GM10847 (cell line): ENCODE data around the gene TRIM63.

ENCODE experiments used
- POLR2A ChIP-seq: IDR thresholded peaks from 2 replicates; pipeline ENCODE4 v1.6.1; 2011; ENCODE audit not compliant: insufficient read length; ENCODE audit errors: extremely low read depth

Gene TRIM63

DNA sequence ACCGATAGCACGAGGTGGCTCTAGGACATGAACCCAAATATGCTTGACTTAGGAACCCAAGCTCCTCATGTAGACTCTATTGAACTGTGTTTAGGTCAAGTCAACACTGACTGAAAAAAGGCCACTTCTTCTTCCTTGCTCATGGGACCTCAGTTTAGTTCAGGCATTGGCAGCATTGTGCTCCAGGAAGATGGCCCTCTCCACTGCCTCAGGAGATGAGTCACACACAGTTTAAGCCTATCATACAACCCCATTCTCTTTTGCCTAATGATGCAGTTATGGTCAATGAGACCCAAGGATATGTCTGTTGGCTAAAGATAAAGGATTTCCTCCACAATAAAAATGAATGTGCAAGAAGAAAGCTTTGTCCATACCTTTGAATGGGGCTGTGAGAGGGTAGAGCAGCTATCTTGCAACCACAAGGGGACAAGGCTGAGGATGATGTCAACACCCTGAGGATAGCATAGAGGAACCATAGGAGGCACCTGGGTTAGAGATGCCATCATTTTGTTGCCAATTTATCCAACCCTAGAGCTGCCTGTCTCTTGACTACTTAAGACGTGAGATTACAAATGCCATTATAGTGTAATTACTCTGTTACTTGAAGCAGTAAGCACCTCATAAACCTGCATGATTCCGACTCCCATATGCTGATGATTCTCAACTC lies 3.0 kb upstream of the TRIM63 start:
- TF ChIP-seq POLR2A, result no peak

DNA sequence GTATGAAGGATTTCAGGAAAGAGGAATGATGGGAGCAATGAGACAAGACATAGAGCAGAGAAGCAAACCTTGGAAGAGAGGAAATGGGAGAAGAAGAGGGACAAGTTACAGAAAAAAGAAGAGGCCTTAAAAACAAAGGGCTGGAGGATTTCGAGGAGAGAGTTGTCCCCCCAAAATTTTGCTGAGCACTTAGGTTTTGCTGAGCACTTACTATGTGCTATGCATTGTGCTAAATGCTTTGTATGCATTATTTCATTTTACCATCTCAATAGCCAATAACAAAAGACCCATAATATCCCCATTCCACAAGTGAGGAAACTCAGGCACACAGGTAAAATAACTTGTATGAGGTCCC lies 2.5 kb upstream of the TRIM63 start:
- TF ChIP-seq POLR2A, result no peak

- TF ChIP-seq POLR2A, result no peak
Measured at GRCh38 chr1:26066857-26067256, 573 bp downstream of the TRIM63 start.

- no peak for TF ChIP-seq POLR2A
Measured at GRCh38 chr1:26066160-26066559, 1.3 kb downstream of the TRIM63 start.

GRCh38 chr1:26064553-26064952 lies 2.9 kb downstream of the TRIM63 start:
- no peak for TF ChIP-seq POLR2A

DNA sequence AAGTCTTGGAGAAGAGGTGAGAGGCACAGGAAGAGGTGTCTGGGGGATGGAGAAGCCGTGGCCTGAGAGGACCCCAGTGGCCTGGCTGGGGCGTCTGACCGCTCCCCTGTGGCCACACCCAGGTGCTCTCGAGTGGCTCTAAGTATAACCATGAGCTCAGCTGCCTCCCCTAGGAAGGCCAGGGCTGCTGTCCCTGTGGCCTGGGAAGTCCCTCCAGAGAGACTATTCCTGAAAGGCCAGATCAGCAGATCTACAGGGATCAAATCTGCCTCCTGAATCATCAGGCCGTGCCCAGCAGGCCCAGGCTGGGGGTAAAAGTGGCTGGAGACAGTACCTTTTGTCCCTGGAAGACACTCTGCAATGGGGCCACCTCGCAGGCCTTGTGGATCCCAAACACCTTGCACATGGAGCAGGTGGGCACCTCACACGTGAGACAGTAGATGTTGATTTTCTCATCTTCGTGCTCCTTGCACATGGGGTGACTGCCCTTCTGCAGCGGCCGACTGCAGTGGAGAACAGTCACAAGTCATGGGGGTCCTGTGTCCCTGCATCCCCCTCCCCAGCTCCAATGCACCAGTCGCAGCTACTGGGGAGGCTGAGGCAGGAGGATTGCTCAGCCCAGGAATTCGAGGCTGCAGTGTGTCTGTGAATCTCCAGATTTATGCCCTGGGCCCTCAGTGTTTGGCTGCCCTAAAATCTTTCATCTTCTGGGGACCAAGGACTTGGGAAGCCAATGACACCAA lies 6.4 kb downstream of the TRIM63 start:
- no peak for TF ChIP-seq POLR2A

- no peak for TF ChIP-seq POLR2A
Measured at GRCh38 chr1:26059906-26060305, 7.5 kb downstream of the TRIM63 start.

GRCh38 chr1:26058052-26058595 lies 9.3 kb downstream of the TRIM63 start:
- TF ChIP-seq POLR2A, result no peak

DNA sequence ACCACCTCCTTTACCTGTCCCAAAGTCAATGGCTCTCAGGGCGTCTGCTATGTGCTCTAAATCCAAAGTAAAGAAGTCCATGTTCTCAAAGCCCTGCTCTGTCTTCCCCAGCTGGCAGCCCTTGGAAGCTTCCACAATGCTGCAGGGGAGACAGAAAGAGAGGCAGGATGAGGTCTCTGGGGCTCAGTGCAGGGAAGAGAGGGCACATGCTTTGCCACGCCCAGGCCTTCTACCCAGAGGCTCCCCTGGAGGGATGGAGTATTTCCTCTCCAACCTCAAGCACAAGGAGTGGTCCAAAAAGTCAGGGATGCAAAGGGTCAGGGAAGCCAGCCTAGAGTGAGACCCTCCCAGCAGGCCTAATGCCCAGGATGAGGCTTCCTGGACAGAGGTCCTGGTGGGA lies 10.2 kb downstream of the TRIM63 start:
- TF ChIP-seq POLR2A, result no peak

GRCh38 chr1:26055041-26055440 lies 12.4 kb downstream of the TRIM63 start:
- no peak for TF ChIP-seq POLR2A

DNA sequence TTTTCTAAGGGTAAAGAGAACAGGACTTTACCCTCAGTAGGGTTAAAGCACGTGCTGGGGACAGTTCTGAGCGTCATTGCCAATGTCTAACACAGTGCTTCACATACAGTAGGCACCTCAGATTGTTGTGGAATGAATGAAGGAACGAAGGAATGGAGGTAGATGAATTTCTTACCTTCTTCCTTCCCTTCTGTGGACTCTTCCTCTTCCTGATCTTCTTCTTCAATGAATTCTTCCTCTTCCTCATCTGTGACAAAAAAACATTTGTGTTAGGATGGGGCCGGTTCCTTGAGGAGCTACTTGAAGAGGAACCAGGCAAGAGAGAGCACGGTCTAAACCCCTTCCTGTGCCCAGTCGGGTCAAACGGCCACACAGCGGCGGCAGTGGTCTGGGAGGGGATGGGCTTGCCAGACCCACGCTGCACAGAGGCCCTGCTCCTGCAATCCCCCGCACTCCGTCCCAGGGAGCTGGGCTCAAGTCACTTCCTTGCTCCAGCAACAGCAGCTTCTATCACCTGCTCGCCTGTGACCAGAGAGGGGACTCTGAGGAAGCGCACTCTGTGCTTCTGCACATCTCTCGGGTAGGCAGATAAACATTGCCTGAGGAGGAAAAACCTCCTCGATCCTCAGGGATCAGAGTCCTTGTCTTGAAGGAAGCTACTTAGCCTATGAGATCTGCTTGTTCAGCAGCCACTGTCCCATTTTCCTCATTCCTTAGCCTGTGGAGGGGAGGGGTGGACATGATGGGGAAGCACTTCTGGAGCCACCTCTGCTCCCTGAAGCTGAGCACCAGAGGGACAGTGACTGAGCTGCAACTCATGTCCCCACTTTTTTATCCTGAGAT lies 13.5 kb downstream of the TRIM63 start:
- no peak for TF ChIP-seq POLR2A

DNA sequence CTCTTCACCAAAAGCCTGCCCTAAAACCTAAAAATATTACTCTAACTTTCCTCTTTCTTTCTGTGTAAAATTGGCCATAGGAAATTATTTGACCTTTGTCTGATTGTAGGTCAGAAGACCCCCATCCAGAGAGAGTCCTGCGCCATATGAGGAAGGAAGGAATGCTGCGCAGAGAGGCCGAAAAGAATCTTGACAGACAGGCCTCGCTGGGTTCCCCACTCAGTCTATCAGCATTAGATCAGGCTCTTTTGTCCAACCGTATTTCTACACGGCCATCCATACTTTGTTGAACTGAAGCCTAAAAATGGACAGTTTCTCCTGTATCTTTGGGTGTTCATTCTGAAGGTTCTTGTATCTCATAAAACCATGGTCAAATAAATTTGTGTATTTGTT lies 17.2 kb downstream of the TRIM63 start:
- no peak for TF ChIP-seq POLR2A

DNA sequence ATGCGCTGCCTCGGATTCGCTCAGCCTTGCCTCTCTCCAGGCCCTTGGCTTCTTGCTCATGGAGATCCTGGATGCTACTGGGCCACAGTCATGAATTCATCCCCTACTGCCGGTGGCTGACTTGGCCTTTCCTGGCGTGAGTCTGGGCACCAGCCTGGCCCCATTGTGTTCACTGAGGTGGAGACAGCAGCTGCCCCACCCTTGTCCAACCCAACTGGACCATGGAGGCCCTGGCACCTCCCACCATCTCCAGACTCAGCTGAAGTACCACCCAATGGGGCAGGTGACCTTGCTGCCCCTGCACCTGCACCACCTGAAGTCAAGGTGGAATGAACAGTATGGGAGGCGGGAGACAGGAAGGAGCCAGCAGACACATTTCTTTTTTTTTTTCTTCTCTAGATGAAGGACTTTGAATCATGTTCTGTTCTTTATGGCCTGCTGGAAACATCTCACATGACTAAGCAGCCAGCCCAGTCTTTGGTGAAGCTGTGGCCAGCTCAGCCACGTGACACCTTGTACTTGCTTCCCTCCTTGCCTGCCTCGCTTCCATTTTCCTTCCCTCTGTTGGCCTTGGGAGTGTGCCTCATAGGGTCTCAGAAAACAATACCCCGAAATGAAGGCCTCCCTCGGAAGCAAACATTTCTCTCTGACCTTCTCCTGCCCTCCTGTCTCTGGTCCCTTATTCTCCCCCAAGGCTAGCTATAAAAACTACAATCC lies 17.7 kb downstream of the TRIM63 start:
- TF ChIP-seq POLR2A, result no peak

GRCh38 chr1:26047278-26047874 lies 20.1 kb downstream of the TRIM63 start:
- TF ChIP-seq POLR2A, result no peak
